ENCODE data around the gene CDH18.

DNA sequence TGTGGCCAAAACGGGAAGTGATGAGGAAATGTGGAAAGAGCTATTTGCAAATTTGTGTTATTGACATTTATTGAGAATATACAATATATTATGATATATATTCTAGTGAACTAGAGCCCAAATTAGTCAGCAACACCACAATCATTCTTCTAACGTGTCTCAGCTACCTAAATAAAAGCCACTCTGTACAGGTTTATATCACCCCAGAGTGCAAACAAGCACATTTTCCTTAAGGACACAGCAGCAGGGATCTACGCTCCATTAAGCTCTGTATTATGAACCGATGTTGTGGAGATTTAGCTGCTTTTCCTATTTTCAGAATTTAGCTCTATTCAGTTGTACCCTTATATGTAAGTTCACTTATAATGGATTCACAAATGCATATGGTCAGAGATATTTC, 77.9 kb downstream of the CDH18 start:
- TF ChIP-seq, protein P1, sequence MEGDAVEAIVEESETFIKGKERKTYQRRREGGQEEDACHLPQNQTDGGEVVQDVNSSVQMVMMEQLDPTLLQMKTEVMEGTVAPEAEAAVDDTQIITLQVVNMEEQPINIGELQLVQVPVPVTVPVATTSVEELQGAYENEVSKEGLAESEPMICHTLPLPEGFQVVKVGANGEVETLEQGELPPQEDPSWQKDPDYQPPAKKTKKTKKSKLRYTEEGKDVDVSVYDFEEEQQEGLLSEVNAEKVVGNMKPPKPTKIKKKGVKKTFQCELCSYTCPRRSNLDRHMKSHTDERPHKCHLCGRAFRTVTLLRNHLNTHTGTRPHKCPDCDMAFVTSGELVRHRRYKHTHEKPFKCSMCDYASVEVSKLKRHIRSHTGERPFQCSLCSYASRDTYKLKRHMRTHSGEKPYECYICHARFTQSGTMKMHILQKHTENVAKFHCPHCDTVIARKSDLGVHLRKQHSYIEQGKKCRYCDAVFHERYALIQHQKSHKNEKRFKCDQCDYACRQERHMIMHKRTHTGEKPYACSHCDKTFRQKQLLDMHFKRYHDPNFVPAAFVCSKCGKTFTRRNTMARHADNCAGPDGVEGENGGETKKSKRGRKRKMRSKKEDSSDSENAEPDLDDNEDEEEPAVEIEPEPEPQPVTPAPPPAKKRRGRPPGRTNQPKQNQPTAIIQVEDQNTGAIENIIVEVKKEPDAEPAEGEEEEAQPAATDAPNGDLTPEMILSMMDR (conservative IDR thresholded peaks at IDR 0.05 in 1 of 2, IDR thresholded peaks at IDR 0.05 in 1 of 2; ENCODE audit: low read depth in 1 of 2, low read length in 2 of 2), result no peak
- no peak for TF ChIP-seq EZH2 (IDR thresholded peaks at IDR 0.05; ENCODE audit: low read length, missing control alignments)

Data from fibroblast of lung (primary cell).